PC-3 (cell line): ENCODE measurements around the gene LYZL2. TPM values are rescaled to one million over a fixed set of nuclear protein-coding genes. Genes with fewer than 3 reads are reported as not detected.
"Not testable (repeated sequence)": the region's sequence is repeated elsewhere in the genome, so short reads cannot be mapped to it uniquely, and the experiment has no call there.

Experiments
- ATAC-seq: fragments of 200-7000 bp; cut with Tn5 transposase; 2 replicates; pipeline ENCODE4 v1.9.1; 2020; ENCODE audit warnings: mild to moderate bottlenecking, moderate library complexity
- BruUV-seq: library from RNA; stranded (reverse); fragments of 400-500 nt; replicated peaks from 2 replicates; lab custom pipeline; 2021; lab: Mats Ljungman, UMichigan
- CTCF ChIA-PET: fragments of 300-600 bp; sonication (Branson Sonifier 250); formaldehyde crosslinking; loops from one replicate; lab custom pipeline; 2022; ENCODE audit warnings: antibody characterized with exemption; lab: Charles Lee
- POLR2A ChIA-PET: fragments of 300-600 bp; sonication (Branson Sonifier 250); formaldehyde crosslinking; loops from one replicate; lab custom pipeline; 2022; ENCODE audit warnings: antibody characterized with exemption; ENCODE audit not compliant: unreplicated experiment; lab: Charles Lee
- DNase-seq: peaks from one replicate; pipeline ENCODE4 v3.0.0-alpha.2; 2015
- H2AFZ ChIP-seq: fragments of 300-600 bp; sonication (generic); 2 replicates; pipeline ENCODE4 v1.6.0; 2016; ENCODE audit warnings: antibody characterized with exemption, low read length
- H3F3A ChIP-seq: fragments of 300-600 bp; sonication (generic); one replicate; pipeline ENCODE4 v1.6.0; 2017; ENCODE audit warnings: antibody characterized with exemption, low read length, control low read depth, mild to moderate bottlenecking; ENCODE audit not compliant: unreplicated experiment
- H3K27ac ChIP-seq: fragments of 300-600 bp; sonication (generic); 2 replicates; pipeline ENCODE4 v1.5.1; 2016; ENCODE audit warnings: mild to moderate bottlenecking, low read length
- H3K27me3 ChIP-seq: fragments of 300-600 bp; sonication (generic); 2 replicates; pipeline ENCODE4 v1.6.1; 2016; ENCODE audit warnings: low read length, mixed read lengths
- H3K36me3 ChIP-seq: fragments of 300-600 bp; sonication (generic); 2 replicates; pipeline ENCODE4 v1.6.1; 2016; ENCODE audit warnings: low read depth, mixed run types, low read length, mixed read lengths
- H3K4me1 ChIP-seq: fragments of 300-600 bp; sonication (generic); 2 replicates; pipeline ENCODE4 v1.5.1; 2016; ENCODE audit warnings: low read length; ENCODE audit not compliant: insufficient read depth
- H3K4me2 ChIP-seq: fragments of 300-600 bp; sonication (generic); 2 replicates; pipeline ENCODE4 v1.6.0; 2016; ENCODE audit warnings: low read length
- H3K4me3 ChIP-seq: fragments of 300-600 bp; sonication (generic); 2 replicates; pipeline ENCODE4 v1.5.1; 2016; ENCODE audit warnings: mild to moderate bottlenecking, low read length, mixed read lengths
- H3K79me2 ChIP-seq: fragments of 300-600 bp; sonication (generic); 2 replicates; pipeline ENCODE4 v1.6.1; 2017; ENCODE audit warnings: low read length, mixed read lengths
- H3K9ac ChIP-seq: fragments of 300-600 bp; sonication (generic); 2 replicates; pipeline ENCODE4 v1.6.0; 2016; ENCODE audit warnings: mild to moderate bottlenecking, low read length
- H3K9me2 ChIP-seq: fragments of 300-600 bp; sonication (generic); replicated peaks from 2 replicates; pipeline ENCODE4 v1.6.1; 2016; ENCODE audit warnings: mixed run types, low read length, mixed read lengths
- H3K9me3 ChIP-seq: fragments of 300-600 bp; sonication (generic); 2 replicates; pipeline ENCODE4 v1.6.1; 2016; ENCODE audit warnings: low read length, mixed read lengths
- H4K20me1 ChIP-seq: fragments of 300-600 bp; sonication (generic); 2 replicates; pipeline ENCODE4 v1.6.1; 2016; ENCODE audit warnings: low read length, mixed read lengths
- CTCF ChIP-seq: fragments of 300-600 bp; sonication (generic); conservative IDR thresholded peaks from 2 replicates; pipeline ENCODE4 v1.5.1; 2017; ENCODE audit warnings: antibody characterized with exemption, low read depth, mild to moderate bottlenecking, low read length
- EZH2 ChIP-seq: fragments of 300-600 bp; sonication (generic); IDR thresholded peaks from one replicate; pipeline ENCODE4 v1.6.1; 2017; ENCODE audit warnings: antibody characterized with exemption, mild to moderate bottlenecking, low read length; ENCODE audit not compliant: unreplicated experiment
- EZH2phosphoT487 ChIP-seq: fragments of 300-600 bp; sonication (generic); IDR thresholded peaks from 2 replicates; pipeline ENCODE4 v1.6.1; 2018; ENCODE audit warnings: mild to moderate bottlenecking, antibody characterized with exemption, low read length, borderline replicate concordance
- intact Hi-C: fragments of 100-400 bp; cut with micrococcal nuclease; formaldehyde crosslinking; loops from 2 replicates; pipeline ENCODE4 v1.9.0; 2023
- total RNA-seq: library from RNA; depleted of rRNA; stranded (reverse); fragments of >200 nt; gene quantifications from 2 replicates; pipeline ENCODE4 v1.2.3, GENCODE V29; 2014

The LYZL2 gene
- total RNA-seq, 1 experiment from 2014 or later, result not detected

GRCh38 chr10:30596493-30597432 lies 32.8 kb downstream of the LYZL2 start:
- H2AFZ ChIP-seq, H3K4me3 ChIP-seq, BruUV-seq, DNase-seq, H3K27me3 ChIP-seq, CTCF ChIA-PET, H3K9me2 ChIP-seq, H3K4me1 ChIP-seq, H3K9ac ChIP-seq, H3F3A ChIP-seq, H3K36me3 ChIP-seq, POLR2A ChIA-PET, H3K9me3 ChIP-seq, H4K20me1 ChIP-seq, H3K4me2 ChIP-seq, intact Hi-C loops, ATAC-seq, H3K79me2 ChIP-seq, H3K27ac ChIP-seq: not testable (repeated sequence)

GRCh38 chr10:30596013-30596412 lies 33.5 kb downstream of the LYZL2 start:
- POLR2A ChIA-PET, result no interaction called here
- Histone ChIP-seq H3K4me2 (no peak overlapping the region), H3K4me3 (no peak overlapping the region), H2AFZ (no peak overlapping the region), H3K36me3 (no peaks in the 10 kb centered on the region), H3K27ac (no peak overlapping the region), H3K79me2 (no peaks in the 10 kb centered on the region), H3K4me1 (no peaks in the 10 kb centered on the region), H4K20me1 (no peaks in the 10 kb centered on the region), H3K27me3 (no peaks in the 10 kb centered on the region), H3K9me2 (no peaks in the 10 kb centered on the region), H3K9ac (no peak overlapping the region), H3F3A (no peaks in the 10 kb centered on the region), H3K9me3 (no peaks in the 10 kb centered on the region)
- intact Hi-C loops, result no loop called here
- DNase-seq (no peak), ATAC-seq (no peak)
- TF ChIP-seq EZH2phosphoT487 (no peak), EZH2 (no peak)
- CTCF ChIA-PET, result no interaction called here
- no TSS peak for BruUV-seq

- Histone ChIP-seq H3K9me3 (no peaks in the 10 kb centered on the region), H2AFZ (no peak overlapping the region), H3F3A (no peaks in the 10 kb centered on the region), H3K36me3 (no peaks in the 10 kb centered on the region), H3K27ac (no peak overlapping the region), H3K79me2 (no peaks in the 10 kb centered on the region), H3K9me2 (no peaks in the 10 kb centered on the region), H3K4me3 (no peak overlapping the region), H3K9ac (no peak overlapping the region), H3K27me3 (no peaks in the 10 kb centered on the region), H3K4me2 (no peak overlapping the region), H3K4me1 (no peaks in the 10 kb centered on the region), H4K20me1 (no peaks in the 10 kb centered on the region)
- intact Hi-C loops, result no loop called here
- BruUV-seq, result no TSS peak
- POLR2A ChIA-PET, result no interaction called here
- CTCF ChIA-PET, result interaction anchor here (0.6 kb wide), 1 partner anchor 10 kb away, joined by 3 read pairs; no protein-coding TSS in a partner anchor
- no peak for DNase-seq
- TF ChIP-seq EZH2 (no peak), EZH2phosphoT487 (no peak), CTCF (no peak)
- ATAC-seq, result no peak
Observed at GRCh38 chr10:30594077-30594476, 35.5 kb downstream of the LYZL2 start.

- BruUV-seq, intact Hi-C loops: not testable (repeated sequence)
Observed at GRCh38 chr10:30592770-30593169, 36.8 kb downstream of the LYZL2 start.

More at GRCh38 chr10:30592770-30593169, 36.8 kb downstream of the LYZL2 start:
- H3K9me2 ChIP-seq, H3K4me1 ChIP-seq, H3K9me3 ChIP-seq, H3K79me2 ChIP-seq, H4K20me1 ChIP-seq, H2AFZ ChIP-seq, POLR2A ChIA-PET, H3K27me3 ChIP-seq, H3K36me3 ChIP-seq, ATAC-seq, H3K27ac ChIP-seq, H3K9ac ChIP-seq, H3K4me2 ChIP-seq, H3F3A ChIP-seq, H3K4me3 ChIP-seq, DNase-seq: not testable (repeated sequence)
- CTCF ChIA-PET, result interaction anchor here (0.6 kb wide), 1 partner anchor 169 kb away, joined by 3 read pairs; no protein-coding TSS in a partner anchor
